Stimulated activated CD4-positive, alpha-beta T cell treated with anti-CD3 and anti-CD28 coated beads, Interleukin-12 subunit alpha, Interleukin-12 subunit beta, amount 100 ng/mL, for 24 hours (primary cell): Measurements from ENCODE around the gene CD46.
A peak's percentile ranks its signal among the peaks of the same experiment; 100 is the strongest.

Experiments
- DNase-seq, 2 experiments: peaks; one replicate each; pipeline ENCODE4 v3.0.0-alpha.2; 2020; ENCODE audit warnings: low read depth in 2 of 2

Gene CD46

DNA sequence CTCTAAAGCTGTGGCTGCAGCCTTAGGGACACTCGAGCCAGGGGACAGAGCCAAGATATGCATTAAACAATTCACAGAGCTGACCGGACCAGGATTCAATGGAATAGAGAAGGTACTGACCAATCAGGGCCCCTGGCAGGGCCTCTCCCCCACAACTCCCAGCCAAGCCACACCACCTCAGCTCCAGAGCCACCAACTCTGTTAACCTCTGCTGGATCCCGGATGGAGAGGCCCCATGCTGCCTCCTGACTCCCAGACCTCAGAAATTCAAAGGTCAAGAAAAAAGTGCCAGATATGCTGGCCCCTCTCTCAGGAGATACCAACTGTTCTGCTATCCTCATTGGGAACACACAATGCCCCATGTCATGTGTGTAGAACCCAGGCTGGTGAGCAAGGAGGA, 62.1 kb downstream of the CD46 start:
- no peak for DNase-seq

DNA sequence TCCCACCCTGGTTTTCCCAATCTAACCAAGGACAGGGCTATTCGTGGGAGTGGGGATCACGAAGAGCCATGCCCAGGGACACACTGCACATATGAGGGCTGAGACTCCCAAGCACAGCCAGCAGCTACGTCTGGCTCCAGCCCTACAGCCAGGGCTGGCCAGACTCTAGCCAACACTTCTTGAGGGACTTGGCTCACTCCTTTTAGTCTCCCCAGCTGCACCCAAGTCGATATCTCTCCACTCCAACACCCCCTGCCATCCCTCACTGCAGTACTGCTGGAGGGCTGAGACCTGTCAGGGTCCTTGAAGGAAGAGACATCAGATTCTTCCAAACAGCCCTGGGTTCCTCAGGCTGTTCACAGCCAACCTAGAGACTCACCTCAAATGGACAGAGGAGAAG, 62.6 kb downstream of the CD46 start:
- DNase-seq = no peak

DNA sequence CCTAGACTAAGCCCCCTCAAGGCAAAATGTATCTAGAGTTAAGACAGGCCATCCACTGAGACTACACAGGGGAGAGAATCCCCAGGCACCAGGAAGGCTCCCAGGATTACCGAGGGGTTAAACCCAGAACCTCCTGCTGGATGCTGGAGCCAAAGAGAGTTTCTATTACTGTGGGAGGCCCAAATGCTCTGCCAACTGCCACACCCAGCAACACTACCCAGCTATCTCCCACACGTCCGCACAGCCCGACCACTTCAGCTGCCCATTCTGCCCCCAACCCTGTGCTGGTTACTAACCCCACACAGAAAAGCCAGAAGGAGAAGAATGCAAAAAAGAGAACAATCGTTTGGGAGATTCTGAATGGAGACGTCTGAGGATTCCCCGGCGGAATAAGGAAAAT, 63.6 kb downstream of the CD46 start:
- DNase-seq = no peak

DNA sequence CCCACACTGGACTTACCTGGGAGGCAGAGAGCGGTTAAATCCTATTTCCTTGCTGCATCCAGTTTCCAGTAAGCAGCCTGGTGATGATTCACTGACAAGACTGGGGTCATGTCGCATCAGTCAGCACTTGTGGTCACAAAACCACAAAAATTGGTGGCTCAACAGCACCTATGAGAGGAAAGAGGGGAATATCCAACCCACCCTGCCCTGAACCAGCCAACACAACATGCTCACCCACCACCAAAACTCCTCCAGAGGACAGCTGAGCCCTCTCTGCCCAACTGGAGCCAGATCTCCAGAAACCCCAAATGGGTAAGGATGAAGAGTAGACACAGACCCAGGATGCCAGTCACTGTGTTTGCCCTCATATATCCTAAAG, 64.0 kb downstream of the CD46 start:
- DNase-seq = no peak

DNA sequence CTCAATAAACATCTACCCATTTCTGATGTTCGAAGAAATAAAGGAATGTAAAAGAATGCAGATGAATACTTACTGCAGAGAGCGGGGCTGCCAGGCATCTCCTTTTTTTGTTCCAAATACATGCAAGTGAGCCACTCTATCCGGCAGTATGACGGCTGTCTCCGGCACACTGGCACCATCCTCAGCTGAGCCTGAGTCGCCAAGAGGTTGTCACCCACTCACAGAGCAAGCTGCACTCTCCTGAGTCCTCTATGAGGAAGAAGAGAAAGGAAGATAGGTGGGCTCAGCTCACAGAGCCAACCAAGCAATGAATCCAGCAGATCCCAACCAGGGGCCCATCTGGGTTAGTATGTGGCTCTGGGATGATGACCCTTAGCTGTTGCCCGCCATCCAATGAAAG, 65.3 kb downstream of the CD46 start:
- no peak for DNase-seq

DNA sequence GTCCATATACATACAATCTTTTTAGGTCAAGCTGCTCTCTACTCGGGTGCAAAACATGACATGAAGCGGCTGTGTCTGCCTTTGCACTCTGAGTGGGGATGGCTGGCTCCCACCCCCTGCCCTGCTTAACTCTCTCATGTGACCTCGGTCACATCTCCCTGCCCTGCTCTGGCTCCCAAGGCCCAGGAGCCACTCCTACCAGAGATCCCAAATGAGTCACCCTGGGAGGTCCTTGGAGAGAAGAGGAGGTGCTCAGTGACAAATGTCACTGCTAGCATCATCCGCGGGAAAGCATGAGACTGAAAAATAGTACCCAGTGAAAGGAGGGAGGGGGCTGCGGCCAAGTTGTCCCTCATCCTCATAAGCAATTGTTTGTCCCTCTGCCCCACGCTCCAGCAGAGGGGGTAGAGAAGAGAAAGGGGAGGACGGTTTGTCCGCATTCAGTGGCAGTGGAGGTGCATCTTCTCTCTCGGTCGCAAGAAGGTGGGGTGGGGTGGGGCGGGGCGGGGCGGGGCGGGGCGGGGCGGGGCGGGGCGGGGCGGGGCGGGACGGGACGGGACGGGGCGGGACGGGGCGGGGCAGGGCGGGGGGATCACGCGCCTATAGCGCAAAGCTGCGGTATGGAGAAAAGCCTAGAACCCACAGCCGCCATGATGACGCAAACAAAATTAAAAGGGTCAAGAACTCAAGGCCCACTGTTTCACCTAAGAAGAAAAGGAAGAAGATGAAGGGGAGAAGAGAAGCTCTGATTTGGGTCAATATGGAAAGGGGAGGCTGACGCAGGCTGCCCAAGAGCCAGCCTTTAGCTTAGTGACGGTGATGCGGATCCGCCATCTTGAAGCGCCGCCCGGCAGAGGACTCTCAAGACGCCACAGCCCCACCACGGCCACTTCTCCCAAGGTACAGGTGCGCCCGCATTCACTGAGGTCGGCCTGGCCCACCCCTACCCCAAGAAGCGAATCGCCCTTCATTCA, 66.2 kb downstream of the CD46 start:
- no peak for DNase-seq

DNA sequence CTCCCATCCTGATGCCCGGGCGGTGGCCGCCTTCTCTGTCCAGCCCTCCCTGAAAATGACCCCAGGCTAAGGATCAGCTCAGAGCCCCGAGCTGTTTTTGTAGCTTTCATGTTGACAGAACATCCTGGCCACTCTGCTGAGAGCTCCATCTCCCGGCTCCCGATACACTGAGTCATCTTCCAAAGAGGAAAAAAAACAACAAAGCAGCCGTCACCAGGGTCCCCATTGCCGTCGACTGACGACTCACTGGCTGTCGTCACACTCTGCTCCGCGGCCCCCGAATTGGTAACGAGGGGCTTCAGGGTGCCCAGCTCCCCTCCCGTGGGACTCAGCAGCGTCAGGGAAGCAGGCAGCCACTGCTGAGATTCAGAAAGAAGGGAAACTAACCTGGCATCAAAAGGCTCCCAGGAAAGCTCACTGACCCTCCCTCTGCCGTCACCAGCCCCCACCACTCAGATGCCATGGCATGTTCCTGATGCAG, 67.2 kb downstream of the CD46 start:
- no peak for DNase-seq

DNA sequence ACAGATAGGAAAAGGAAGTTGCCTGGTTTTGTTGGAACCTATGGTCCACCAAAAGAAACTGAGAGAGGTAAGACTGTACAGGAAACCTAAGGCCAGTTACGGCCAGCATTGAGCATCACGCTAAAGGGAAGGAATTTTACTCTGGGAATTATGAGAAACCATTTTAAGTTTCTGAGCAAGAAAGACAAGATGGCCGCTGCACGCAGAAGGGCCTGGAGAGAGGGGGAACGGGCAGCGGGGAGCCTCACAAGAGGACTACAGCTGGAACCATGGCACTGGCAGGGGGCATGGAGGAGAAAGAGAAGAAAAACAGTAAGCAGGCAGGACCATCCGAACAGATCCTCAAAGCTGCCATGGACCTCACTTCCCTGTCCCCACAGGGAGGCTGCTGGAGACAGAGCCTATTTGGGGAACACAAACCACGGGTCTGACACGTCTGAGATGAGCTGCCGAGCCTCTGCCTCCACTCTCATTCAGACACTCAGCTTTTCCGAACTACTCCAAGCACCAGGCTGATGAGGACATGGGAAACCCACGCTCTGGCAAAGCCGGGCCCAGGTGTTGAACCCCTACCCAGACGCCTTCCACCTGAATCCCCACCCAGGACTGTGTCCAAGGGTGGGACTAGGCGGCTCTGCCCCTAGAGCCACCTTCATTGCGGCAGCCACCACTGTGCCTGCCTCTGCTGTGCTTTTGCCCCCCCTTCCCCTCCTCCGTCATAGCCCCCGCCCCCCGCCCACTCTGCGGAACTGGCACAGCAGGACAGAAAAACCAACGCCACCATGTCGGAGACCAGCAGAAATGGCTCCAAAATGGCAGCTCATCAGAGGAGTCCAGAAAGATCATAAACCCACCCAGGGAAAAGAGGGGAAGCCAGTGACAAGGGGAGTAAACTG, 69.0 kb downstream of the CD46 start:
- no peak for DNase-seq

DNA sequence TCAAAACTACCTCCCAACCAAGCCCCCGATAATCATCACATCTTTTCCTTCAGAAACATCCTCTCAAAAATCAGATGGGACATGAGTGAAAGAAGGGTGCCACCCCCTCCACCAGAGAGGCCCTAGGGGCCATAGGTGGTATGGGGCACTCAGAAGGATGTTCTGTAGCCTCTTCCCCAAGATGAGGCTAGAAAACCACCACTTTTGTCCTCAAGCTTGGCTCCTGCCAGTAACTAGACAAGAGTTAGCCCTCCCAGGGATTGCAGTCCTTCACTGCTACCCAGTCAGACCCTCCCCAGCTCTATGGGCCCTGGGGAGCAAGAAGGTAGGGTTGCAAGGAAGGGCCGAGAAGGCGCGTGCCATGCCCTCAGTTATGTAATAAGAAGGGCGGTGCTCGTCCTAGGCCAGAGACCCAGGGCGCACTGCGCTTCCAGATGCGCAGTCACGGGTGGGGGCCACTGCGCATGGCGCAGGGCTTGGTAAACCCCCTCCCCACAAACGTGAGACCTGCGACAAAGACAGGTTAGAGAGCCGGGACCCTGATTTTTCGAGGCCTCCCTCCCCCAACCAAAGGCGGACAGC, 69.7 kb downstream of the CD46 start:
- no peak for DNase-seq

DNA sequence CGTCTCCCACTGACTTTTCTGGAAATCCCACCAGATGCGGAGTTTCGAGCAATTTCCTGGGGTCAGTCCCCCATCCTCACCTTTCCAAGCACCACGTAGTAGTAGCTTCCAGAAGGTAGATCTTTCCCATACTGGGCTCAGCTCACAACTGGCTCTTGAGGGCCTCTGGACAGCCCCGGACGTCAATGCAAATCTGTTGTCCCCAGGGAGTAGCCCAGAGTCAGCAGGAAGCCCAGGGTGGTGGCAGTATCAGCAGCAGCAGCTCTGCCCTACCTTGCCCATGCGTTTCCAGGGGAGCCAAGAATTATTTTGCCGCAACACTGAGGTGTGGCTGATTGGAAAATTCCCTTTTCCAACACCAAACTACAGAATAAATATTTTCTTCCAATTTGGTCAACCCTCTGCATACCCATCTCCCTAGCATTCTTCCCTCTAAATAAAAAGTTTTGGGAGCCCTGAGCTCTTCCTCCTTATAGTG, 70.3 kb downstream of the CD46 start:
- no peak for DNase-seq

DNA sequence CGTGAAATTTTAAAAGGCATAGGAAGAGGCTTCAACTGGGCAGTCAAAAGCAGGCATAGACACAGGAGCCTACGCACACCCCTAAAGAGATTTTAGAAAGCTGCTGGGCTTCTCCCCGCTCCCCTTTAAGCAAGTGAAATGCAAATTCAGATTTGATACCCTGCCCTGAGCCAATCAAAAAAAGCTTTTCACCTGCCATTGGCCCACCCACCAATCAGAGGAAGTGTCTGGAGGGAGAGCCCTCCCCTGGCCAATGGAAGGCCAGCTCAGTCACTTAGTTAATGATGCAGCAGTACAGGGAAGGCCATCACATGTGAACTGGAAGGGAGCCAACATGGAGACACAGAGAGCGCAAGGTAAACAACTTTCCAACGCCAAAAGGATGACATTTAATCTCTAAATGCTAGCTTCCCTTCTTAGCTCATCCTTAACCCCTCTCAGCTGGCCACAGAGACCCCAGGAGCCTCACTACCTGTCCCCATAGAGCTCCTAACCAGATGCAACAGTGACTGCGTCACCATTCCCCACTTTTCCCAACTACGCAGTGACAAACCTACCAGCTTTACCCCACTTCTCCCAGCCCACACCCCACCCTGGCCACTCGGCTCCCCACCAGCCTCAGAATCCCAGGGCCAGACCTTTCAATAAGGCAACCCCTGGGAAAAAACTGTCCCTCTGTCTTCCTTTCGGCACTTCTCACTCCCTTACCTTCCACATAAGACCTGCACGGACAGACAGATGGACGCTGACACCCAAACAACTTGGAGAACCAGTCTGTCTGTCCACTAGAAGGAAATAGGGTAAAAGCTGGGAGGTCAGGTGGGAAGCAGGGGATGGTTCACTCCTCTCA, 71.0 kb downstream of the CD46 start:
- DNase-seq = peak; percentile 44 to 45

DNA sequence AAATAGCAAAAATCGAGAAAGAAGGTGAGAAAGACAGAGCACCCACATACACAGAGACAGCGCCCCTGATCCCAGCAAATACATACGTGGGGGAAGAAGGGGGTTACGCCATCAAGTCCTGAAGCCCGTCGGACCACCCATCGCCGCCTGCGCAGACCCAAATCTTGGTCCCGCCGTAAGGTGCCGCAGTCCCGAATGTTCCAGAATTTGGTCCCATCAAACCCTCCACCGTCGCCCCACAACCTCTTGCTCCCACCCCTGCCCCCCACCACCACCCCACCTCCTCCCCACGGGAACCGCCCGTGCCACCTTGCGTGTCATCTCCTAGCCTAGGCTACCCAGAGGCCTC, 71.7 kb downstream of the CD46 start:
- DNase-seq = no peak

DNA sequence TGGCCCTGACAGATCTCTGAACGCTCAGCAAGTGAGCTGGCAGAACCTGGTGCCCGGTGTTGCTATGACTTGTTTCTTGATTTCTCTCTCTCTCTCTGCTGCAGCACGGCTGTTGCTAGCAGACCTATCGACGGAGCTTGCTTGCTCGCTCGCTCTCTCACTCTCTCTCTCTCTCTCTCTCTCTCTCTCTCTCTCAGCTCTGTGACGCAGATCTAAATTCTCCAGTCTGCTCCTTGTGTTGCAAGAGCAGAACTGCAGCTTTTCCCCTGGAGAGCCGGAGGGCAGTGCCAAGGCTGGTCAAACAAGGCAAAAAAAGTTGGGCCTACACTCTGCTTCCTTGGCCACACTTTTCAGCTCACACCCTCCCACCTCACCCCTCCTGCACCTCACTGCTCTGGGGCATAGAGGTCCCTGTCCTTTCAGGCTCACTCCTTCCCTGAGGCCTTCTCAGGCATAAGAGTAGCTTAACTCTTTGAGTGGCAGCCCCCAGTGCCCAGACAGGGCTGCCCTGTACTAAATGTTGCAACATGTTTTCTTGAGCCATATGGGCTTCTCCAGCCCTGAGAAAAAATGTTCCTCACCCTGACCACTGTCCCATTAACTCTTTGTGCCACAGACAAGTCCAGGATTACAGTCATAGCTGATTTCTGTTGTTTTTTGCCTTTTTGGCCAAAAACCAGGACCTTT, 72.2 kb downstream of the CD46 start:
- peak; percentile 49 for DNase-seq

DNA sequence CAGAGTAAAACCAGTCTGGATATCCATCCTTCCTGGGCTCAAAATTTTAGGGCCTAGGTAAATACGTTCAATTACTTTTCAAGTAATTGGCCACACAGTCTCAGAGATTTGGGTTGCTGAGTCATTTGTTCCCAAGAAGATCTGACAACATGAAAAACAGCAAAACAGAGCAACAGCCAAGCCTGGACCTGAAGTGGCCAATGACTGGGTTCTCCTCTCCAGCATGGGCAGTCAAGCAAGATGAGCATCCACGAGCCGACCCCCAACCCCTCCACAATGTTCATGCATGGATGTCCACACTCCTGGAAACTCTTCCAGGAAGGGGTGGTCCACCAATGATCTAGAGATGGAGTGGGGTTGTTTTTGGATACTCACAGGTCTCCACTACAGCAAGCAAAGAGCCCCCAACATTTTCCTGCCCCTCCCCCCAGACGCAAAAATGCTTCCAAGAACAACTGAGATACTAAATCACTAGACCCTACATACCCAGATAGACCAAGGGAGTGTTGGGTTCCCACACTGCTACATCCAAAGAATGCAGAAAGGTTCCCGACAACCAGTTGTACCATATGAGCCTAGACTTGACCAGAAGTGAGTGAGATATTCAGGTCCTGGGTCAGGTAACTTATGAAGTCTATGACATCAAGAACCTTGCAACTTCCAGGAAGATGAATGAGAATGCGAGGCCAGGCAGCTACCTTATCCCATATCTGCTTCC, 73.0 kb downstream of the CD46 start:
- no peak for DNase-seq

DNA sequence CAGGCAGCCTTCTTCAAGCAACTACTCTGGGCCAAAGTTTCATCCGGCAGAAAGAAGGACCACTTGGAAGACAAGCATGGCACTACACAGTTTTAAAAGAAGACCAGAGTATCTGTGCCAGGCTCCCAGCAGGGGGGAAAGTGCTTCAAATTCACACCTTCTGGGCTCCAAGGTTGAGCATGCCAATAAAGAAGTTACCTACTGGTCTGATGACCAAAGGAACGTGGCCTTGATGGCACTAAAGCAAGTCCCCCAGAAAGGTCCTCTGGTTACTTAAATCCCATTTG, 73.5 kb downstream of the CD46 start:
- no peak for DNase-seq

DNA sequence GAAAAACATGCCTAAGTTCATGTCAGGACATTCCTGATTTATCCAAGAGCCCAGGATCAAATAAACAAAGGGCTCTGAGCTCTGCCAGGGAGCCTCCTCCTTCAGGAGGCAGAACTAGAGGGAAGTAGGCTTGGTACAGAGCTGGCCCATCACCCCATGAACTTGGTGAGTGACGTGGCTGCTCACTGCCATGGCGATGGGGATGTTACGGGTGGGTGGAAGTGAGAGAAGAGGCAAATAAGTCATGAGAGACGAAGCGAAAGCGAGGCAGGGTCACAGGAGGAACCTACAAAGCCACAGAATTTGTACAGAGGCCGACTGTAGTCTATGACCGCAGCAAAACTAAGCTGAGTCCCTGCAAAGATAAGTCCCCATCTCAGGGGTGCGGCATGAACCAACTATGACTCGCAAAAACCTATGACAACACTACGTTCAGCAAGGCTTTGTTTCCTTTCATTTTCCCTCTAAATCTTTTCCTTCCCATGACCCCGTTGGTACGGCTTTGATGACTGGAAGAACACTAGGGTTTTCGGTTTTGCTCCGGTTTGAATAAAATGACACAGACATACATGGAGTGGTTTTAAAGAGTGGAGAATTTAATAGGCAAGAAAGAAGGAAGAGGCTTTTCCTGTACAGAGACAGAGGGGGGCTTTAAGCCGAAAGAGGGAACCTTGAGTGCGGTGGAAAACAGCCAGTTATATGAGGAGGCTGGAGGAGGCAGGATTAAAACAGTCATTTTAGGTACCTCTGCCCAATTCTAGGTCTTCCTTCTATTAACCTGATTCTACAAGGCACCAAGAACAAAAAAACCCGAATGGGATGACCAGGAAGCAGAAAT, 74.1 kb downstream of the CD46 start:
- peak; percentile 77 to 81 for DNase-seq

DNA sequence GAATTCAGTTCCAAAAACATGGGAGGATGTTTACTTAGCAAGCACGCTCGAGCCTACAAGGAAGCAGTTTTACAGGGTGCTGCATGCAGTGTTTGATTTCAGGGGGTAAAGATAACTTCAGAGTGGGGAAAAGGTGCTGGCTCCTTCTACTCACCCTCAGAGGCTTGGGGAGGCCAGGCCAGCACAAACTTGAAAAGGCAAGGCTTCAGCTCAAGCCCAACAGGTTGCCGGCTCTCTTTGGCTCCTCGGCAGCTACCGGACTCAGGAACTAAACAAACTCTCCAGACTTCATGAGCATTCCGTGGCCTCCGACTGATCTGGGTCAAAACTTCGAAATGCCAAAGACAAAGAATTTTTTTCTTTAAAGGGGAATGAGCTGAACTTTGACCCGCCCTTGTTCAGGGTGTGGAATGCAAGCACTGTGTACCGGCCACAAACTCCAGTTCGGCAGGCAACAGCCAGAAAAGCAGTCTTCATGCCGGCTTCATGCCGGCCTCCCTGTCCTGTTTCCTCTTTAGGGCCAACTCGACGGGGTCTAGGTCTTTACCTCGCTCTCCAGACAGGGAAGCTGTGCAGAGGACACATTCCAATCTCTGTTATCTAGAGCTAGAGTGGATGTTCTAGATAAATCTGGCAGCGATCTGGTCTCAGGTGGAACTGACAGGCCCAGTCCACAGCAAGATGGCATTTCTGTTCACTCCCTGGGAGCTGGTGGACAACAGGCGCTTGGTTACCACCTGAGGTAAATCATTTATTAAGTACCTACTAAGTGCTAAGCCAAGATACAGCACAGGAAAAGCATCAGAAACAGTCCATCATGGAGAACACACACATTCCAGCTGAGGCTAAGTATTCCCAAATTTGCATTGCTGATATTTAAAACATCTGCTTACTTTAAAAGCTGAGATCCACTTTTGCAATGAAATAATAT, 75.0 kb downstream of the CD46 start:
- DNase-seq = no peak

DNA sequence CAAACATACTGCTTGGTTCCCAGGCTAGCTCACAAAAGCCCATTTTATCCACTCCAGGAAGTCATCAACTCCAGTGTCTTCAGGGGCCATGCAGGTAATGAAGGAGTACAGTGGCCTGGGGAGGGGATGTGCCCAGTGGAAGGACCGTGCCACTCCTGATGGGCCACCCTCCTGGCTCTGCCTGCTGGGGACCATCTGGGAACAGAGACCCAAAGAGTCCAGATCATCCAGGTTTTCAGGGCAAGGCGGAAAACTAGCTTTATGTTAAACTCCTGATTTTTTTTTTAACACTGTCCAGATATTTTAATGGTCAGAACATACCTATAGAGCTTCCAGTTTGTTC, 75.6 kb downstream of the CD46 start:
- DNase-seq = no peak
